ENCODE measurements around the gene NCS1. TPM values are rescaled to one million over a fixed set of nuclear protein-coding genes. Genes with fewer than 3 reads are reported as not detected.
A peak's percentile ranks its signal among the peaks of the same experiment; 100 is the strongest.

Gene NCS1
- total RNA-seq, 1 experiment from 2014 or later, result 68.7 TPM

- peak overlapping the region; percentile 64 to 83 for H3K4me3 ChIP-seq (replicated peaks in 1 of 2; ENCODE audit: low read depth in 1 of 2, low read length in 2 of 2)
- peaks cover 8 to 25% of the 10 kb centered on the region in 2 experiments for H3K4me1 ChIP-seq (ENCODE audit: control insufficient read depth in 1 of 2, insufficient read depth in 2 of 2, low read length in 2 of 2)
- H2AFZ ChIP-seq (ENCODE audit: low read depth, low read length, poor library complexity, severe bottlenecking), result no peak overlapping the region
- peak overlapping the region; percentile 63; the same call in 1 of the 2 replicates for H3K27ac ChIP-seq (ENCODE audit: low read depth, low read length)
- H3K9me3 ChIP-seq (ENCODE audit: control insufficient read depth in 1 of 2, insufficient read depth in 1 of 2, low read depth in 1 of 2, low read length in 2 of 2), result no peaks in the 10 kb centered on the region
- H3K9me2 ChIP-seq (ENCODE audit: insufficient read depth), result no peaks in the 10 kb centered on the region
- BruUV-seq (replicated peaks), result no TSS peak
- peak overlapping the region; percentile 98 for H3K4me2 ChIP-seq (ENCODE audit: low read length)
- peaks cover 0 to 4% of the 10 kb centered on the region in 2 experiments; a peak in 1 of 4 replicates for H3K36me3 ChIP-seq (ENCODE audit: control insufficient read depth in 1 of 2, insufficient read depth in 2 of 2, low read length in 2 of 2)
- no peaks in the 10 kb centered on the region for H3K27me3 ChIP-seq (ENCODE audit: insufficient read depth, low read length)
- RAD21 ChIA-PET (ENCODE audit: low non-redundant PET in 1 of 2, low total read pairs in 2 of 2, uncharacterized antibody in 2 of 2, unreplicated experiment in 2 of 2), result no interaction called here
- no peak for ATAC-seq
- CTCF ChIA-PET, result no interaction called here
- no peak for TF ChIP-seq RAD21 (IDR thresholded peaks at IDR 0.05; ENCODE audit: low read depth)
- TF ChIP-seq EZH2 (IDR thresholded peaks at IDR 0.05), result no peak
- no peak for TF ChIP-seq REST (IDR thresholded peaks at IDR 0.05; ENCODE audit: low read depth)
- no peak for TF ChIP-seq POLR2A (IDR thresholded peaks at IDR 0.05; ENCODE audit: borderline replicate concordance, extremely low read depth, insufficient read depth, insufficient read length)
- TF ChIP-seq CBX3 (IDR thresholded peaks at IDR 0.05; ENCODE audit: low read depth), result no peak
- TF ChIP-seq ZNF274 (IDR thresholded peaks at IDR 0.05; ENCODE audit: low read depth, low read length), result no peak
- H3K79me2 ChIP-seq (ENCODE audit: insufficient read depth, low read length), result peaks cover 59% of the 10 kb centered on the region
- no peak for DNase-seq (ENCODE audit: low read depth, low spot score)
- intact Hi-C loops (cut with micrococcal nuclease), result no loop called here
- H4K20me1 ChIP-seq (ENCODE audit: insufficient read depth), result no peaks in the 10 kb centered on the region
- peak overlapping the region; percentile 78 for H3K9ac ChIP-seq (ENCODE audit: low read length)
- POLR2A ChIA-PET, result no interaction called here
Observed at GRCh38 chr9:130173666-130173983, 1.4 kb downstream of the NCS1 start.

GRCh38 chr9:130174025-130174424, 1.8 kb downstream of the NCS1 start:
- H3K4me1 ChIP-seq (ENCODE audit: control insufficient read depth in 1 of 2, insufficient read depth in 2 of 2, low read length in 2 of 2), result peaks cover 8 to 25% of the 10 kb centered on the region in 2 experiments
- H3K4me3 ChIP-seq (replicated peaks in 1 of 2; ENCODE audit: low read depth in 1 of 2, low read length in 2 of 2), result peak overlapping the region in 1 of 2 experiments; percentile 83; a peak in 3 of 4 replicates
- H3K36me3 ChIP-seq (ENCODE audit: control insufficient read depth in 1 of 2, insufficient read depth in 2 of 2, low read length in 2 of 2), result peaks cover 0 to 4% of the 10 kb centered on the region in 2 experiments; a peak in 1 of 4 replicates
- H3K27ac ChIP-seq (ENCODE audit: low read depth, low read length), result peak overlapping the region; percentile 63; the same call in 1 of the 2 replicates
- H2AFZ ChIP-seq (ENCODE audit: low read depth, low read length, poor library complexity, severe bottlenecking), result no peak overlapping the region
- H3K9me3 ChIP-seq (ENCODE audit: control insufficient read depth in 1 of 2, insufficient read depth in 1 of 2, low read depth in 1 of 2, low read length in 2 of 2), result no peaks in the 10 kb centered on the region
- peak overlapping the region; percentile 78; the same call in 1 of the 2 replicates for H3K9ac ChIP-seq (ENCODE audit: low read length)
- ATAC-seq (no peak), DNase-seq (ENCODE audit: low read depth, low spot score) (no peak)
- H3K4me2 ChIP-seq (ENCODE audit: low read length), result peak overlapping the region; percentile 98
- TF ChIP-seq ZNF274 (IDR thresholded peaks at IDR 0.05; ENCODE audit: low read depth, low read length) (no peak), POLR2A (IDR thresholded peaks at IDR 0.05; ENCODE audit: borderline replicate concordance, extremely low read depth, insufficient read depth, insufficient read length) (no peak), MAX (IDR thresholded peaks at IDR 0.05) (no peak), SP1 (IDR thresholded peaks at IDR 0.05; ENCODE audit: low read depth) (no peak), EGR1 (IDR thresholded peaks at IDR 0.05; ENCODE audit: low read depth) (no peak), CTCF (IDR thresholded peaks at IDR 0.05 in 2 of 3, conservative IDR thresholded peaks at IDR 0.05 in 1 of 3; ENCODE audit: borderline replicate concordance in 1 of 3, insufficient read depth in 1 of 3, low read depth in 2 of 3, low read length in 2 of 3) (0 out of 6 replicates have a peak, but pooled peaks of 1 of the 3 experiments have one; percentile 9), EZH2 (IDR thresholded peaks at IDR 0.05) (no peak)
- no TSS peak for BruUV-seq (replicated peaks)
- POLR2A ChIA-PET, result no interaction called here
- H4K20me1 ChIP-seq (ENCODE audit: insufficient read depth), result no peaks in the 10 kb centered on the region
- intact Hi-C loops (cut with micrococcal nuclease), result no loop called here
- no peaks in the 10 kb centered on the region for H3K27me3 ChIP-seq (ENCODE audit: insufficient read depth, low read length)
- CTCF ChIA-PET, result interaction anchor here (0.8 kb wide), 1 partner anchor 62 kb away, joined by 3 read pairs; no protein-coding TSS in a partner anchor
- no peaks in the 10 kb centered on the region for H3K9me2 ChIP-seq (ENCODE audit: insufficient read depth)
- H3K79me2 ChIP-seq (ENCODE audit: insufficient read depth, low read length), result peaks cover 61% of the 10 kb centered on the region
- RAD21 ChIA-PET (ENCODE audit: low non-redundant PET in 1 of 2, low total read pairs in 2 of 2, uncharacterized antibody in 2 of 2, unreplicated experiment in 2 of 2), result no interaction called here
